ELF-1 (cell line): ENCODE measurements around the gene ZNF649.
"Not testable (repeated sequence)": the region's sequence is repeated elsewhere in the genome, so short reads cannot be mapped to it uniquely, and the experiment has no call there.

ENCODE experiments used
- DNase-seq: peaks from one replicate; pipeline ENCODE4 v3.0.0-alpha.2; 2016; ENCODE audit warnings: low read depth, low spot score

ZNF649 gene

GRCh38 chr19:51904331-51905165 lies at the start of gene ZNF649:
Gene ZNF649, minus strand, starts transcription at chr19:51905017. Its CDS starts 4,910 bp downstream, at chr19:51900107.
- DNase-seq, result peak; percentile 91

GRCh38 chr19:51948975-51949374 lies 44.2 kb upstream of the ZNF649 start:
- DNase-seq, result no peak

GRCh38 chr19:51946602-51947001 lies 41.8 kb upstream of the ZNF649 start:
- no peak for DNase-seq

GRCh38 chr19:51944798-51945552 lies 40.2 kb upstream of the ZNF649 start:
- DNase-seq, result no peak

- no peak for DNase-seq
Measured at GRCh38 chr19:51938936-51939335, 34.1 kb upstream of the ZNF649 start.

GRCh38 chr19:51931921-51932320 lies 27.1 kb upstream of the ZNF649 start:
- peak; percentile 11 for DNase-seq

GRCh38 chr19:51927859-51928258 lies 23.0 kb upstream of the ZNF649 start:
- no peak for DNase-seq

- DNase-seq, result peak; percentile 96
Measured at GRCh38 chr19:51926784-51927741, 22.2 kb upstream of the ZNF649 start, which contains the start of gene ZNF613. Gene ZNF613, plus strand, starts transcription at chr19:51927472. Its CDS starts 8,749 bp downstream, at chr19:51936221.

- no peak for DNase-seq
Measured at GRCh38 chr19:51926426-51926783, 21.6 kb upstream of the ZNF649 start.

GRCh38 chr19:51921949-51922348 lies 17.1 kb upstream of the ZNF649 start:
- no peak for DNase-seq

GRCh38 chr19:51919606-51920005 lies 14.8 kb upstream of the ZNF649 start:
- DNase-seq, result no peak

- no peak for DNase-seq
Measured at GRCh38 chr19:51916167-51916566, 11.3 kb upstream of the ZNF649 start.

- no peak for DNase-seq
Measured at GRCh38 chr19:51915324-51915867, 10.6 kb upstream of the ZNF649 start.

GRCh38 chr19:51907981-51908380 lies 3.2 kb upstream of the ZNF649 start:
- not testable (repeated sequence) for DNase-seq

GRCh38 chr19:51906108-51906507 lies 1.3 kb upstream of the ZNF649 start:
- not testable (repeated sequence) for DNase-seq

GRCh38 chr19:51905639-51906038 lies 822 bp upstream of the ZNF649 start:
- DNase-seq, result not testable (repeated sequence)

GRCh38 chr19:51905206-51905605 lies 389 bp upstream of the ZNF649 start:
- no peak for DNase-seq

- no peak for DNase-seq
Measured at GRCh38 chr19:51903192-51903591, 1.6 kb downstream of the ZNF649 start.

GRCh38 chr19:51901860-51902259 lies 3.0 kb downstream of the ZNF649 start:
- DNase-seq, result no peak

GRCh38 chr19:51891193-51891747 lies 13.5 kb downstream of the ZNF649 start:
- peak; percentile 37 for DNase-seq

- DNase-seq, result no peak
Measured at GRCh38 chr19:51889934-51890333, 14.9 kb downstream of the ZNF649 start.
